ENCODE results near the gene MMP17. TPM values are rescaled to one million over a fixed set of nuclear protein-coding genes. Genes with fewer than 3 reads are reported as not detected.

MMP17 gene
- total RNA-seq, 1 donor from 2014 or later, result 0.69 TPM

DNA sequence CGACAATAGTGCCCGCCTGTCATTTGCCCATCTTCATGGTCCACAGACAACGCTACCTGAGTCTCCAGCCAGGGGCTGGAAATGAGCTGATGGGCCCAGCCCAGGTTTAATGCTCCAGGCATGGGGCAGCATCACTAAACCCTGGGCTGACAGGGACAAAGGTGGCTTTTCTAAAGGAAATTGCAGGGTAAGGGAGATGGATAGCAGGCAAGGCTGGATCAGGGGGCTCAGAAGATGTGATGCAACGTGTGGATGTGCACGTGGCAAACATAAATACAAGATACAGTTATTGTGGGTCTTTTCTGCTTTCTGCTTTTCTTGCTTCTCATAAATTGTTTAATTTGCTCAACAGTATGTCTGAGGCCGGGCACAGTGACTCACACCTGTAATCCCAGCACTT lies 3.7 kb upstream of the MMP17 start:
- DNase-seq (ENCODE audit: low read depth), result no peak
- TF ChIP-seq, protein P1, sequence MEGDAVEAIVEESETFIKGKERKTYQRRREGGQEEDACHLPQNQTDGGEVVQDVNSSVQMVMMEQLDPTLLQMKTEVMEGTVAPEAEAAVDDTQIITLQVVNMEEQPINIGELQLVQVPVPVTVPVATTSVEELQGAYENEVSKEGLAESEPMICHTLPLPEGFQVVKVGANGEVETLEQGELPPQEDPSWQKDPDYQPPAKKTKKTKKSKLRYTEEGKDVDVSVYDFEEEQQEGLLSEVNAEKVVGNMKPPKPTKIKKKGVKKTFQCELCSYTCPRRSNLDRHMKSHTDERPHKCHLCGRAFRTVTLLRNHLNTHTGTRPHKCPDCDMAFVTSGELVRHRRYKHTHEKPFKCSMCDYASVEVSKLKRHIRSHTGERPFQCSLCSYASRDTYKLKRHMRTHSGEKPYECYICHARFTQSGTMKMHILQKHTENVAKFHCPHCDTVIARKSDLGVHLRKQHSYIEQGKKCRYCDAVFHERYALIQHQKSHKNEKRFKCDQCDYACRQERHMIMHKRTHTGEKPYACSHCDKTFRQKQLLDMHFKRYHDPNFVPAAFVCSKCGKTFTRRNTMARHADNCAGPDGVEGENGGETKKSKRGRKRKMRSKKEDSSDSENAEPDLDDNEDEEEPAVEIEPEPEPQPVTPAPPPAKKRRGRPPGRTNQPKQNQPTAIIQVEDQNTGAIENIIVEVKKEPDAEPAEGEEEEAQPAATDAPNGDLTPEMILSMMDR (conservative IDR thresholded peaks at IDR 0.05; ENCODE audit: low read depth, low read length), result no peak

DNA sequence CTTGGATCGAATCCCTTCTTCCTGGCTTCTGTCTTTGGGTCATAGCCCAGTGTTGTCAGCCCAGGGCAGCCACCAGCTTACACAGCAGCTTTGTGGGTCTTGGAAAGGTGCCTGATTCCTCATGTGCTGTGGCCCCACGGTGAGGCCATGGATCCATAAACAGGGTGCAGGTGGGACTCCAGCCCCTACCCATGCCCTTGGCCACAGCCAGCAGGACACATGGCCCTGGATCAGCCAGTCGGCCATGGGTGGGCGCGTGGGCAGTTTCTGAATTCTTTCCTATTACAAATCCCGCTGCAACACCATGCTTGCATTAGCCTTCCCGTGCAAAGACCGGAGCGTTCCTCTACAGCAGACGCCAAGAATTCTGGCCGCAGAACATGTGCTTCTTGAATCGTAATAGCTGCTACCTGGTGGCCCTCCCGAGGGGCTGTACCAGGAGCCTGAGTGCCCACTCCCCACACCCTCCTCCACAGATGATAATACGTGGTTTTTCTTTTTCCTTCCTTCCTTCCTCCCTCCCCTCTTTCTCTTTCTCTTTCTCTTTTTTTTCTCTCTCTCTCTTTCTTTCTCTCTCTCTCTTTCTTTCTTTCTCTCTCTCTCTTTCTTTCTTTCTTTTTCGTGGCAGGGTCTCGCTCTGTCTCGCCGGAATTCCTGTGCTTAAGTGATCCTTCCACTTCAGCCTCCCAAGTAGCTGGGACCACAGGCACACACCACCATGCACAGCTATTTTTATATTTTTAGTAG lies 2.9 kb upstream of the MMP17 start:
- no peak for DNase-seq (ENCODE audit: low read depth)
- H3K4me3 ChIP-seq (ENCODE audit: low read depth, low read length), result no peak overlapping the region
- TF ChIP-seq, protein P1 (conservative IDR thresholded peaks at IDR 0.05; ENCODE audit: low read depth, low read length), result no peak

More for the DNA sequence above, 3.7 kb upstream of the MMP17 start:
- H3K4me3 ChIP-seq (ENCODE audit: low read depth, low read length), result no peak overlapping the region

DNA sequence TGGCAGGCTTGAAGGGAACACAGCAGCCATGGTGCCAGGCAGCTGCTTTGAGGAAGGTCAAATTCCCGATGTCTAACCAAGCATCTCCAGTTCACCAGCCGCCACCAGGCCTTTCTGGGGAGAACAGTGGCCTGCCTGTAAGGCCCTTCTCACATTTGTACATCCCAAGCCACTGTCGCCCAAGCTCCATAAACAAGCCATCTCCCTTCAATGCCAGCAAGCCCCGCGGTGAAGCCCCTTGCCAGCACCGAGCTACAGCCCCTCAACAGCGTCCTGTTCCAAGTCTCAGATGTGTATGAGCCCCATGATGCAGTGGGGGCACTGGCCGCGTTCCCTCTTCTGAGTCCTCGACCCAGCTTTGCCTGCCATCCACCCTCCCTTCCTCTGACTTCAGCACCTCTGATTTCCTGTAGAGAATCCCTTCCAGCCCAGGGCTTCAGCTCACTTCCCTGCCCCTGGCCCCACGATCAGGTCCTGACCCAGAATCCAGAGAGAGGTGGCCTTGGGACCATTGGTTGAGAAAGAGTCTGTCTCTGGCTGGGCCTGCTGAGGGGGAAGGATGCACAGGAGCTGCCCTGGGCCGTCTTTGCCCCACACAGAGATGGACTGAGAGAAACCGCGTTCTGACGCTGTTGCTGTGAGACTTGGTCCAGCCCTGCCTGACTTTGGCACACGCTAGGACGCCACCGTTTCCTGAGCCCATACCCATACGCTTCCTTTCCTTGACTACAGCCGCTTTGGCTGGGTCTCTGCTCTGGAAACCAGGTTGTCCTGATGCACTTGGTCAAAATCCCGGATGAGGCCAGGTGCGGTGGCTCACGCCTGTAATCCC lies 1.9 kb upstream of the MMP17 start:
- no peak overlapping the region for H3K4me3 ChIP-seq (ENCODE audit: low read depth, low read length)
- TF ChIP-seq, protein P1 (conservative IDR thresholded peaks at IDR 0.05; ENCODE audit: low read depth, low read length), result no peak
- DNase-seq (ENCODE audit: low read depth), result no peak

DNA sequence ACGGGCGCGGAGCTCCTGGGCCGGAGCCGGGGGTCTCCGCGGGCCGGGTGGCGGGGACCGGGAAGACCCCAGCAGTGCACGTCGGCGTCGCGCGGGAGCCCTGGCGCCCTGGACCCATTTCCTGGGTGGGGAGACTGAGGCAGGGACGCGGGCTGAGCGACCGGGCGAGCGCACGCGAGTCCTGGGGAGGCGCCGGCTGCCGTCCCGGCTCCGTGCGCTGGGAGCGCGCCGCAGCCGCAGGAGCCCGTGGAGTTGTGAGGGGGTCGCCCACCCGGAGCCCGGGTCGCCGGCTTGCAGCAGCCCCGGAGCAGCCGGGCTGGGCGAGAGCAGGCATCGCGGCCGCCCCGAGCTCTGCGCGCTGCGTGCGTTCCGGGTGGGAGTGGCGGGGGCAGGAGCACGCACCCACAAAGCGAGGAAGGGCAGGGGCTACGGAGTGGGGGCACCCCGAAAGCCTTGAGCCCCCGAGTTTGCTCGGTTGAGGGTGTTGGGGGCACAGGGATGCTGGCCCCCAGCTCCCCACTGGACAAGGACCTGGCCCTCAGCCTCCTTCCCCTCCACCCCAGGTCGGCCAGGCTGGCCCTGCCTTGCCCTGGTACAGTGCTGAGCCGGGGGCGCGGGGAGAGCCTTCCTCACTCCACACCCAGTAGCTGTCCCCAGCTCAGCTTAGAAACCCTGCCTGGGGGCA lies 620 bp downstream of the MMP17 start:
- DNase-seq (ENCODE audit: low read depth), result no peak
- H3K4me3 ChIP-seq (ENCODE audit: low read depth, low read length), result peak overlapping the region; percentile 53
- TF ChIP-seq, protein P1 (conservative IDR thresholded peaks at IDR 0.05; ENCODE audit: low read depth, low read length), result no peak

DNA sequence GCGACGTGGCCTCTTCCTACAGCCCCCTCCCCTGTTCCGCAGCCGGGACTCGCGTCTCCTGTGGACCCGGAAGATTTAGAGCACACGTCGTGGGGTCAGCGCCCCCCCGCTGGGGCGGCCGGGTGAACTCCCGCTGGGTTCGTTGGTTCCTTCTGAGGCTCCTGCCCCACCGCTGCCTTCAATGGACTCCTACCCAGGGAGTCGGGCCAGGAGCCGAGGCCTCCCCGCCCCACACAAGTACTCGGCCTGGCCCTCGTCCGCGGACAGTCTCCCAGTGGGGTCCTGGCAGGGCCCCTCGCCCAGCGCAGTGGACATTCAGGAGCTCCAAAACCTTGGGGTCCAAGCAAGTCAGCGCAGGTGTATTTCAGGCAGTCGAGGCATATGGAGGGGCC lies 1.2 kb downstream of the MMP17 start:
- no peak for DNase-seq (ENCODE audit: low read depth)
- H3K4me3 ChIP-seq (ENCODE audit: low read depth, low read length), result peak overlapping the region; percentile 53
- TF ChIP-seq, protein P1 (conservative IDR thresholded peaks at IDR 0.05; ENCODE audit: low read depth, low read length), result no peak

DNA sequence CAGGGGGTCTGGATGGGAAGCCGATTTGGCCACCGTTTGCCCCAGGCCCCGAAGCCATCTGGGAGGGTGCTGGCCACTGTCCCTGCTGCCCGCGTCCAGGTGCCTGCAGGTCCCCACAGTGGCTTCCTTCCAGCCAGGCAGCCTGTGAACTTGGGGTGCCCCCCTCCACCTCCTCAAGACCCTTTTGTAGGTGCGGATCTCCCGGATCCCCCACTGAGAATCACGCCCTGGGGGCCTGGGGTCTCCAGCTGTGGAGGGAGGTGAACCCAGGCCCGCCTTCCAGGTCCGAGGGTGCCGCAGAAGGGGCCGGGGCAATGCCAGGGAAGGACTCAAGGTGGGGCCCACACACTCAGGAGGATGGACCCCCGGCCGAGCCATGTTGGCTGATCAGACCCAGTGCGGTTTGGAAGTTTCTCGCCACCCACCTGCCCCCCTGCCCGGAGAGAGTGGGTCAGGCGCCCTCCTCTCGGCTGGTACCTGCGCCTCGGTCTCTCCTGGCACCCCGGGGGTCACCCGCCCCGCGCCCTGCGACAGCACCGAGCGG lies 1.7 kb downstream of the MMP17 start:
- peak overlapping the region; percentile 53 for H3K4me3 ChIP-seq (ENCODE audit: low read depth, low read length)
- no peak for DNase-seq (ENCODE audit: low read depth)
- TF ChIP-seq, protein P1 (conservative IDR thresholded peaks at IDR 0.05; ENCODE audit: low read depth, low read length), result no peak

All from epithelial cell of proximal tubule (primary cell).